Measurements from ENCODE around the gene TCP1. TPM values are rescaled to one million over a fixed set of nuclear protein-coding genes. Genes with fewer than 3 reads are reported as not detected.

The TCP1 gene
- total RNA-seq, 2 experiments from 2014 or later = 429 to 438 TPM

GRCh38 chr6:159788753-159789376 is 537 bp downstream of the TCP1 start:
- intact Hi-C loops (cut with micrococcal nuclease) = loop anchor here (1.0 to 5.0 kb wide), 4 partner anchors 27 to 193 kb away; partner anchors contain the start of genes ACAT2, SOD2 and WTAP
- H3K9me3 Mint-ChIP-seq = no peaks in the 10 kb centered on the region
- peaks cover 73% of the 10 kb centered on the region for H3K36me3 Mint-ChIP-seq
- no peaks in the 10 kb centered on the region for H3K27me3 Mint-ChIP-seq
- H3K4me1 Mint-ChIP-seq (ENCODE audit: low read depth) = peaks cover 62% of the 10 kb centered on the region
- CTCF ChIA-PET = interaction anchor here (1.6 to 2.2 kb wide), 2 partner anchors 19 to 98 kb away, joined by 5 to 9 read pairs; no protein-coding TSS in a partner anchor
- POLR2A ChIA-PET = interaction anchor here (0.9 to 5.2 kb wide), 8 partner anchors 26 to 194 kb away, joined by 3 to 90 read pairs (median 6); partner anchors contain the start of genes ACAT2, SOD2 and WTAP
- peak overlapping the region; percentile 98 for H3K27ac Mint-ChIP-seq
- H3K4me3 Mint-ChIP-seq = peak overlapping the region; percentile 96
- DNase-seq = peak; percentile 54

DNA sequence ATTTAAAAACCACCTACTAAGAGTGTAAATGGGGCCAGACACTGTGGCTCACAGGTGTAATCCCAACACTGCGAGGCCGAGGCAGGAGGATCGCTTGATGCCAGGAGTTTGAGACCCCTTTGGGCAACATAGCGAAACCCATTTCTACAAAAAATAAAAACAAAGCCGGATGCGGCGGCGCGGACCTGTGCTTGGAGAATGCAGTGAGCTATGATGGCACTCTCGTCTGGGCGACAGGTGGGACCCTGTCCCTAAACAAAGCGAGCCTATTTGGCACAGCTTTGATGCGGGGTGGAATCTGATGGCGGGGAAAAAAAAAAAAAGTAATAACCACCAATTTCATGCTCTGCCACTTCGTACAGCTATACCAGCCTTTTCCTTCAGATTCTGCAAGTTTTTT is 1.1 kb downstream of the TCP1 start:
- Mint-ChIP-seq H3K4me3 (peak overlapping the region; percentile 96), H3K9me3 (no peaks in the 10 kb centered on the region), H3K27me3 (no peaks in the 10 kb centered on the region), H3K36me3 (peaks cover 75% of the 10 kb centered on the region), H3K4me1 (ENCODE audit: low read depth) (peaks cover 62% of the 10 kb centered on the region), H3K27ac (peak overlapping the region; percentile 98)
- CTCF ChIA-PET = interaction anchor here (1.6 kb wide), 1 partner anchor 19 kb away, joined by 5 read pairs; no protein-coding TSS in a partner anchor
- peak; percentile 39 for DNase-seq
- POLR2A ChIA-PET = interaction anchor here (0.7 to 5.2 kb wide), 6 partner anchors 27 to 178 kb away, joined by 3 to 90 read pairs (median 14); partner anchors contain the start of genes ACAT2, SOD2 and WTAP
- intact Hi-C loops (cut with micrococcal nuclease) = loop anchor here (5.0 kb wide), 1 partner anchor 194 kb away; no protein-coding TSS in a partner anchor

DNA sequence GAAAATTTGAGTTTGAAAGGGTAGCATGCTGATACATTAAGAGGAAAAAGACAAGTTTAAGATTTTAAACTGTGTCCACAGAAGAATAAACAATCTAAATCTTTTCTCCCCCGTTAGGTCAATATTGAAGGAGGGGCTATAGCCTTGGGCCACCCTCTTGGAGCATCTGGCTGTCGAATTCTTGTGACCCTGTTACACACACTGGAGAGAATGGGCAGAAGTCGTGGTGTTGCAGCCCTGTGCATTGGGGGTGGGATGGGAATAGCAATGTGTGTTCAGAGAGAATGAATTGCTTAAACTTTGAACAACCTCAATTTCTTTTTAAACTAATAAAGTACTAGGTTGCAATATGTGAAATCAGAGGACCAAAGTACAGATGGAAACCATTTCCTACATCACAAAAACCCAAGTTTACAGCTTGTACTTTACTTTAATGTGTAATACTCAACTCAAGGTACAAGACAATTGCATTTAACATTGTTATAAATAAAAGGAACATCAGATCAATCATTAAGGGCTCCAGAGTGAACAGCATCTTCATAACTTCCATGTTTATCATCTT is 10.8 kb downstream of the TCP1 start:
- intact Hi-C loops (cut with micrococcal nuclease) = no loop called here
- DNase-seq = no peak
- no peaks in the 10 kb centered on the region for H3K27me3 Mint-ChIP-seq
- ChIA-PET CTCF (no interaction called here), POLR2A (no interaction called here)
- peaks cover 71% of the 10 kb centered on the region for H3K36me3 Mint-ChIP-seq
- H3K9me3 Mint-ChIP-seq = no peaks in the 10 kb centered on the region
- no peak overlapping the region for H3K27ac Mint-ChIP-seq
- no peak overlapping the region for H3K4me3 Mint-ChIP-seq
- peaks cover 19% of the 10 kb centered on the region for H3K4me1 Mint-ChIP-seq (ENCODE audit: low read depth)

GRCh38 chr6:159778131-159778530 is 11.3 kb downstream of the TCP1 start:
- CTCF ChIA-PET = no interaction called here

DNA sequence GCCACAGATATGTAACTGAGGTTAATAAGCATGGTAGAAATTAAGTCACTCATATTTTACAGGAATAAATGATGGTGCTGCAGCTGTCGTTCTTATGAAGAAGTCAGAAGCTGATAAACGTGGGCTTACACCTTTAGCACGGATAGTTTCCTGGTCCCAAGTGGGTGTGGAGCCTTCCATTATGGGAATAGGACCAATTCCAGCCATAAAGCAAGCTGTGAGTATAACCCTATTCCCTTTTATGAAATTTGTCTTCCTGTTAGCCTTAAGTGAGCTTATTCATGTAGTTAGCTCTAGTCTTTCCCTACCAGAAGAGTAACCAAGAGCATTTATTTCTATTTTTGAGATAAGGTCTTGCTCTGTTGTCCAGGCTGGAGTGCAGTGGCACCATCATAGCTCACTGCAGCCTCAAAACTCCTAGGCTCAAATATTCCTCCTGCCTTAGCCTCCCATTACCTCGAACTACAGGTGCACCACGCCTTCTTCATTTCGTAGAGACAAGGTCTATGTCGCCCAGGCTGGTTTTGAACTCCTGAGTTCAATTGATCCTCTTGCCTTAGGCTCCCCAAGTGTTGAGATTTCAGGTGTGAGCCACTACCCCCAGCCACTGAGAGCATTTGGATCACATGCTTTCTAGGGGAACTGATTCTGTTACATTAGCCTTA is 12.0 kb downstream of the TCP1 start:
- Mint-ChIP-seq H3K4me1 (ENCODE audit: low read depth) (peaks cover 8% of the 10 kb centered on the region), H3K4me3 (no peak overlapping the region), H3K36me3 (peaks cover 60% of the 10 kb centered on the region), H3K27me3 (no peaks in the 10 kb centered on the region), H3K27ac (peak overlapping the region; percentile 40), H3K9me3 (no peaks in the 10 kb centered on the region)
- DNase-seq = no peak
- ChIA-PET POLR2A (no interaction called here), CTCF (no interaction called here)
- intact Hi-C loops (cut with micrococcal nuclease) = no loop called here

More at GRCh38 chr6:159778131-159778530, 11.3 kb downstream of the TCP1 start:
- Mint-ChIP-seq H3K36me3 (peaks cover 68% of the 10 kb centered on the region), H3K27me3 (no peaks in the 10 kb centered on the region), H3K27ac (no peak overlapping the region), H3K9me3 (no peaks in the 10 kb centered on the region), H3K4me1 (ENCODE audit: low read depth) (peaks cover 16% of the 10 kb centered on the region), H3K4me3 (no peak overlapping the region)
- intact Hi-C loops (cut with micrococcal nuclease) = no loop called here
- POLR2A ChIA-PET = no interaction called here
- no peak for DNase-seq

- DNase-seq = no peak
- H3K36me3 Mint-ChIP-seq = peaks cover 56% of the 10 kb centered on the region
- no peak overlapping the region for H3K27ac Mint-ChIP-seq
- intact Hi-C loops (cut with micrococcal nuclease) = no loop called here
- H3K4me3 Mint-ChIP-seq = no peak overlapping the region
- ChIA-PET CTCF (interaction anchor here (1.0 kb wide), 1 partner anchor 19 kb away, joined by 3 read pairs; no protein-coding TSS in a partner anchor), POLR2A (interaction anchor here (1.2 kb wide), 2 partner anchors 10 to 34 kb away, joined by 3 to 4 read pairs; partner anchors contain the start of gene ACAT2)
- no peaks in the 10 kb centered on the region for H3K27me3 Mint-ChIP-seq
- H3K9me3 Mint-ChIP-seq = peaks cover 2% of the 10 kb centered on the region
- peaks cover 13% of the 10 kb centered on the region for H3K4me1 Mint-ChIP-seq (ENCODE audit: low read depth)
These were observed 17.2 kb downstream of the TCP1 start for GRCh38 chr6:159772196-159772595.

DNA sequence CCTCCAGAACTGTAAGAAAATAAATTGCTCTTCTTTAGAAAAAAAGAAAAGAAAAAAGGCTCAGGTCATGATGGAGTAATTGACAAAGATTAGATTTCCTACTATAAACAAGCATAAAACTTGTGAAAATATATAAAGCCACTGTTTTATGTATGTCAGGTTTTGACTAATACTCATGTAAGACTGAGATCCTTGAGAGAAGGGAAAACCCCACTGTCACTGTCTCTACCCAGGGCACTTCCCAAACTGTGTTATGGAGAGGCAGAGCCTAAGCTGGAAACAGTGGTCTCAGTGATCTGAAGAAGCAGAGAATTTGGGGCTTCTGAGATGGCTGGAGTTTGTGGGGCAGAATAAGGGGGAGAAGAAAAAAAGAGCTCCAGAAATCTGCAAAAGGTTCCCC is 19.9 kb downstream of the TCP1 start:
- H3K9me3 Mint-ChIP-seq = peaks cover 2% of the 10 kb centered on the region
- H3K4me3 Mint-ChIP-seq = no peak overlapping the region
- peak overlapping the region; percentile 25 for H3K27ac Mint-ChIP-seq
- peaks cover 60% of the 10 kb centered on the region for H3K36me3 Mint-ChIP-seq
- DNase-seq = no peak
- peaks cover 28% of the 10 kb centered on the region for H3K4me1 Mint-ChIP-seq (ENCODE audit: low read depth)
- ChIA-PET CTCF (interaction anchor here (0.8 kb wide), 1 partner anchor 18 kb away, joined by 5 read pairs; no protein-coding TSS in a partner anchor), POLR2A (interaction anchor here (1.1 kb wide), 1 partner anchor 20 kb away, joined by 4 read pairs; the partner anchor contains the start of genes MRPL18 and TCP1)
- intact Hi-C loops (cut with micrococcal nuclease) = no loop called here
- H3K27me3 Mint-ChIP-seq = no peaks in the 10 kb centered on the region

GRCh38 chr6:159766906-159767305 is 22.5 kb downstream of the TCP1 start:
- POLR2A ChIA-PET = no interaction called here
- H3K27me3 Mint-ChIP-seq = no peaks in the 10 kb centered on the region
- H3K4me3 Mint-ChIP-seq = no peak overlapping the region
- no peak for DNase-seq
- peaks cover 67% of the 10 kb centered on the region for H3K36me3 Mint-ChIP-seq
- peaks cover 37% of the 10 kb centered on the region for H3K4me1 Mint-ChIP-seq (ENCODE audit: low read depth)
- CTCF ChIA-PET = no interaction called here
- no peak overlapping the region for H3K27ac Mint-ChIP-seq
- intact Hi-C loops (cut with micrococcal nuclease) = no loop called here
- peaks cover 2% of the 10 kb centered on the region for H3K9me3 Mint-ChIP-seq

DNA sequence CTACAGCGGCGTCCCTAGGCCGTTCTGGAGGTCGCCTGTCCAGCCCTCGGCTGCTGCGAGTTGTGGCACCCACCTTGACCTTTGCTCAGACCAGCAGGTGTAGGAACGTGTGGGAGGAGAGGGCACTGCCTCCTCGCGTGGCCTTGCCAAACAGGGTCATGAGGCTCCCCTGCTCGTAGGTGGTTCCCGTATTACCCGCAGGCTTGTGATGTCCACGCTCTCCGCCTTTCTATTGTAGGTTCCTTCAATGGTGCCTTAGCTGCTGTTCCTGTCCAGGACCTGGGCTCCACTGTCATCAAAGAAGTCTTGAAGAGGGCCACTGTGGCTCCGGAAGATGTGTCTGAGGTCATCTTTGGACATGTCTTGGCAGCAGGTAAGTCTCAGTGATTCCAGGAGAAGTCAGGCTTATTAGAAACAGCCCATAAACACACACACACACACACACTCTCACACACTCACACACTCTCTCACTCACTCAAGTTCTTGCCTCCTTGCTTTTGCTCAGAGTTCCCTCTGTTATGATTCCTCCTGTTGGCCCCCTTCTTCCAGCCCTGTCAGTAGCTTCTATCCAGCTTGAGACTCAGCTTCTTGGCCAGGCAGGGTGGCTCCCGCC is 26.6 kb downstream of the TCP1 start:
- H3K36me3 Mint-ChIP-seq = peaks cover 42% of the 10 kb centered on the region
- DNase-seq = peak; percentile 42
- CTCF ChIA-PET = interaction anchor here (1.2 kb wide), 1 partner anchor 83 kb away, joined by 3 read pairs; no protein-coding TSS in a partner anchor
- H3K4me1 Mint-ChIP-seq (ENCODE audit: low read depth) = peaks cover 45% of the 10 kb centered on the region
- peak overlapping the region; percentile 98 for H3K27ac Mint-ChIP-seq
- intact Hi-C loops (cut with micrococcal nuclease) = loop anchor here (1.0 kb wide), 3 partner anchors 27 to 71 kb away; partner anchors contain the start of genes TCP1 and WTAP
- POLR2A ChIA-PET = interaction anchor here (1.5 to 1.6 kb wide), 2 partner anchors 27 to 36 kb away, joined by 3 to 7 read pairs; partner anchors contain the start of gene TCP1
- H3K27me3 Mint-ChIP-seq = no peaks in the 10 kb centered on the region
- peak overlapping the region; percentile 98 for H3K4me3 Mint-ChIP-seq
- H3K9me3 Mint-ChIP-seq = no peaks in the 10 kb centered on the region

GRCh38 chr6:159761873-159762680 is 27.3 kb downstream of the TCP1 start, which contains the start of gene ACAT2:
Gene ACAT2, plus strand, starts transcription at chr6:159762045. Its CDS starts 43 bp downstream, at chr6:159762088.
- Mint-ChIP-seq H3K27me3 (no peaks in the 10 kb centered on the region), H3K4me3 (peak within 1 kb of the TSS; percentile 98), H3K4me1 (ENCODE audit: low read depth) (peaks cover 45% of the 10 kb centered on the region), H3K36me3 (peaks cover 39% of the 10 kb centered on the region), H3K27ac (peak within 1 kb of the TSS; percentile 98), H3K9me3 (no peaks in the 10 kb centered on the region)
- intact Hi-C loops (cut with micrococcal nuclease) = loop anchor here (1.0 kb wide), 3 partner anchors 27 to 71 kb away; partner anchors contain the start of genes TCP1 and WTAP
- POLR2A ChIA-PET = interaction anchor here (0.6 to 2.4 kb wide), 6 partner anchors 10 to 35 kb away, joined by 3 to 24 read pairs (median 5); partner anchors contain the start of genes MRPL18, TCP1 and WTAP
- CTCF ChIA-PET = interaction anchor here (1.0 to 1.5 kb wide), 3 partner anchors 15 to 82 kb away, joined by 3 to 7 read pairs (median 4); partner anchors contain the start of gene WTAP
- DNase-seq = peak; percentile 97
